Gastroesophageal sphincter (tissue), 3 donors: ENCODE data around the gene LMF1.

Experiments
- POLR2A ChIP-seq, 2 donors: fragments of 450-650 bp; IDR thresholded peaks; one replicate each; pipeline ENCODE4 v1.6.1; 2017; ENCODE audit warnings: antibody characterized with exemption in 2 of 2, mild to moderate bottlenecking in 2 of 2, moderate library complexity in 1 of 2
- POLR2AphosphoS5 ChIP-seq: sonication (generic); formaldehyde crosslinking; IDR thresholded peaks from one replicate; pipeline ENCODE4 v1.6.1; 2017; ENCODE audit warnings: antibody characterized with exemption
- TF ChIP-seq, protein P1 (sequence below), 4 experiments: fragments of 200-600 bp in 2 of 4; fragments of 450-650 bp in 2 of 4; sonication (generic) in 1 of 4; IDR thresholded peaks; one replicate each; pipeline ENCODE4 v1.5.1; 2017 to 2019; ENCODE audit warnings: antibody characterized with exemption in 4 of 4, mild to moderate bottlenecking in 2 of 4, moderate library complexity in 2 of 4

DNA sequence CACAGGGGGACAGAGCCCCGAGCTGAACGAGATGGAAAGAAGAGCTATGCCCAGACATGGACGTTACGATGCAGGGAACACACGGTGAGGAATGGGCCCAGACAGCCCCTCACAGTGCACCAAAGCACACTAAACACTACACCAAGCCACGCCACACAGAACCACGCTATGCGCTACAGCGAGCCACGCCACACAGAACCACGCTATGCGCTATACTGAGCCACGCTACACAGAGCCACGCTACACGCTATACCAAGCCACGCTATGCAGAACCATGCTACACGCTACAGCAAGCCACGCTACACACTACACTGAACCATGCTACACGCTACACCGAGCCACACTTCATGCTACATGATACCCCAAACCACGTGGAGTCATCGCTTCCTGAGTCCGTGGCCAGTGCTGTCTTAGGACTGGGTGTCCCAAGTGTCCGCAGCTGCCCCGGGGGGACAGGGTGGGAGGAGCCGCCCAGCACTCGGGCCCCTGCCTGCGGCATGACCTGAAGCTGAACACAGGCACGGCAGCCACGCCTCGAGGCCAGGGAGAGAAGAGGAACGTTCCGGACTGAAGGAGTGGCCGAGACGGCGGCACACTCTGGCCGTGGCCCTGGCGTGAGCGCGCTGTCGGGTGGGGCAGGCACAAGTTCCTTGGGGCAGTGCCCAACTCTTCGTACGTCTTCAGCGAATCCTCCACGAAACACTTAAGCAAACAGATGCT, 61.3 kb downstream of the LMF1 start:
- TF ChIP-seq, protein P1, sequence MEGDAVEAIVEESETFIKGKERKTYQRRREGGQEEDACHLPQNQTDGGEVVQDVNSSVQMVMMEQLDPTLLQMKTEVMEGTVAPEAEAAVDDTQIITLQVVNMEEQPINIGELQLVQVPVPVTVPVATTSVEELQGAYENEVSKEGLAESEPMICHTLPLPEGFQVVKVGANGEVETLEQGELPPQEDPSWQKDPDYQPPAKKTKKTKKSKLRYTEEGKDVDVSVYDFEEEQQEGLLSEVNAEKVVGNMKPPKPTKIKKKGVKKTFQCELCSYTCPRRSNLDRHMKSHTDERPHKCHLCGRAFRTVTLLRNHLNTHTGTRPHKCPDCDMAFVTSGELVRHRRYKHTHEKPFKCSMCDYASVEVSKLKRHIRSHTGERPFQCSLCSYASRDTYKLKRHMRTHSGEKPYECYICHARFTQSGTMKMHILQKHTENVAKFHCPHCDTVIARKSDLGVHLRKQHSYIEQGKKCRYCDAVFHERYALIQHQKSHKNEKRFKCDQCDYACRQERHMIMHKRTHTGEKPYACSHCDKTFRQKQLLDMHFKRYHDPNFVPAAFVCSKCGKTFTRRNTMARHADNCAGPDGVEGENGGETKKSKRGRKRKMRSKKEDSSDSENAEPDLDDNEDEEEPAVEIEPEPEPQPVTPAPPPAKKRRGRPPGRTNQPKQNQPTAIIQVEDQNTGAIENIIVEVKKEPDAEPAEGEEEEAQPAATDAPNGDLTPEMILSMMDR (IDR thresholded peaks at IDR 0.05): no peak
- no peak for TF ChIP-seq POLR2AphosphoS5
- TF ChIP-seq POLR2A (IDR thresholded peaks at IDR 0.05): no peak
